ENCODE results near the gene SUPT5H. TPM values are rescaled to one million over a fixed set of nuclear protein-coding genes. Genes with fewer than 3 reads are reported as not detected.

Gene SUPT5H
- total RNA-seq (2022; extraction: Qiagen RNA extraction; ENCODE audit: low read depth): 163 to 198 TPM (median 184 TPM) in 5 replicates

DNA sequence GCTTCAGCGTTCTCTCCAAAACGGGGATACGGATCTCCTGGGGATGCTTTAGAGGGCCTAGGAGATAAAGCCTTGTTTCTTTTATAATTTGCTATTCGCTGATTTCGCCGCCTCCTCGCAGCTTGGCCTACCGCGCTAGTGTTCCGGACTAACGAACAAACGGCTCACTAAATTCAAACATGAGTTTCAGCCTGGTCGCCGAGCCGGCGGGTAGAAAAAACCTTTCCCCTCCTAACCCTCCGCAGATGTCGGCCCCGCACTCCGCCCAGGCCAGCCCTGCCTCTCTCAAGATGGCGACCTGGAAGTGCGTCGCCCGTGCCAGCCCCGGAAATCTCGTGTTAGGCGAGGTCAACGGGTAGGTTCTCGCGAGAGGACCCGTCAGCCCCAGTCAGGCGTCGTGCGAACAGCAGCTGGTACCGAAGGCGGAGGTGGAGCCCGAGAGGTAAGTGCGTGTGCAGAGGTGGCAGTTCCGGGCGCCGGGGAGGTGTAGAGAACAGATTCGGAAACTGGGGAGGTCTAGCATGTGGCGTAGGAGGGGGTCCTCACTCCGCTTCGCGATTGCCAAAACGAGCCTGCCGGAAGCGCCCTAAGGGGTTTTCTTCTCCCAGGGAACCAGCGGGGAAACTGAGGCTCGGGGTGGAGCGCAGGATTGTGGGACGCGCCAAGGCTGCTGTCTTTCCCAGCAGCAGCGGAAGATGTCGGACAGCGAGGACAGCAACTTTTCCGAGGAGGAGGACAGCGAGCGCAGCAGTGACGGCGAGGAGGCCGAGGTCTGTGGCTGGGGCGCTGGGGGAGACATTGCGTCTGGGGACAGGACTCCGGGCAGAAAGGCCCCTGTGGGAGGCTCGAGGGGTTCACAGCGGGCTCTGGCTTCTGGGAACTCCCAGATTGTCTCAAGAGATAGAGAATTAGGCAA lies at the start of gene SUPT5H:
Gene SUPT5H, plus strand, starts transcription at position 387 of the 916 bp plus-strand sequence. Its CDS starts 309 bp downstream, at position 696.

DNA sequence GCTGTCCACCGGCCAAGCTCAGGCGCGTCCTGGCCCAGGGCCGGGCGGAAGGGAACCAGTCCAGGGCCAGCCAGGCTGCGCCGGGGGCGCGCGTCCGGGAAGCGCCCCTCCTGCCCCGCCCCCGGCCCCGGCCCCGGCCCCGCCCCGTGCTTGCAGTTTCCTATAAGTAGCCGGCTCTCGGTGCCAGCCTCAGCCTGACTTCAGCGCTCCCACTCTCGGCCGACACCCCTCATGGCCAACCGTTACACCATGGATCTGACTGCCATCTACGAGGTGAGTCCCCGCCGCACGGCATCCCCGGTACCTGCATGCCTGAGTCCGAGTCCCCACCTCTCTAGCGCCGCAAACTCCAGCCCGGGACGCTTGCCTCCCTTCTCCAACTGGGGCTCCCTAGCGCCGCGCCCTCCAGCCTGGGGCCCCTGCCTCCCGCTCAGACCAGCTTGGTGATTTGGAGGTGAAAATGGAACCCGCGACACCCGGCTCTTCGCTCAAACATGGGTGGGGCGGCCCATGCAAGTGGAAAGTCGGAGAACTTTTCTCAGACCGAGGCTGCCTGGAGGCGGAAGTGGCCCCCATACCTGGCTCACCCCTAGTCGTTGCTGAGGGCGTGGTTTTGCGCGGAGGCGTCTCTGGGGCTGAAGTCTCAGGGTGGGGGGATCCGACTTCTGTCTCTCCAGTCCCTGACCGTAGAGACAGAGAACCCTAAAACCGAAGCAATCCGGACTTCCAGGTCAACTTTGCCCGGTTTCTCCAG lies 38.5 kb upstream of the SUPT5H start, which contains the start of gene ZFP36:
Gene ZFP36, plus strand, starts transcription at position 192 of the 754 bp plus-strand sequence. Its CDS starts 58 bp downstream, at position 250.

DNA sequence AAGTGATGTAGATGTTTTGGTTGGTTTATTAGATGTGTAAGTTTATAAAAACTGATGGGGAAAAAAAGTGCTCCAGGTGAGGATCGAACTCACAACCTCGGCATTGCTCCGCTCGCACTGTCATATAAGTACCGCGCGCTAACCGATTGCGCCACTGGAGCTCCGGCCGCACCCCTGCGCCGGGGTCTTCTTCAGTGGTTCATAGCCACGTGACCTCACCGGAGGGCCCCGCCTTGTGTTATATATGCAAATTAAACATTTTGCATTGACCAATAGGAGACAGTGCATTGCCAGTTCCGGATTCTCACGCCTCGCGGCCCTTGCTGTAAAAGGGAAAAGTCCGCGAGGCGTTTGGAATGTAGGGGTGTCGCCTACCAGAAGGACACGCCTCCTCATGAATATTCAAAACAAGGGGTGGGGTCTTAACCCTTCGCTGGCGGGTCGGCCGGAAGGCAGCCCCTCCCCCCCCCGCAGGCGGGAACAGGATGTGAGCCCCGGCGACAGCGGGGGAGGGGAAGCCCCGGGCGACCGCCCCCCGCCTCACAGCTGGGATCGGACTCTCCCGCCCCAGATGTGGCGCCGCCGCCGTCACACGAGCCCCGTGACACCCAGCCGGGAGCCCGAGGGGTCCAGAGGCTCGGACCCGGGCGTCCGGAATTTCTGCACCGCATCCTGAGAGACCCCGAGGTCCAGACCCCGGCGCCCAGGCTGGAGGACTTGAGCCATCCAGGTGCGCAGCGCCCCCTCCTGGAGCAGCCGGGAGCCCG lies 33.1 kb upstream of the SUPT5H start, which contains the start of gene PLEKHG2:
Gene PLEKHG2, plus strand, starts transcription at position 570 of the 767 bp plus-strand sequence. CDS start 1,418 bp downstream, outside the sequence.

DNA sequence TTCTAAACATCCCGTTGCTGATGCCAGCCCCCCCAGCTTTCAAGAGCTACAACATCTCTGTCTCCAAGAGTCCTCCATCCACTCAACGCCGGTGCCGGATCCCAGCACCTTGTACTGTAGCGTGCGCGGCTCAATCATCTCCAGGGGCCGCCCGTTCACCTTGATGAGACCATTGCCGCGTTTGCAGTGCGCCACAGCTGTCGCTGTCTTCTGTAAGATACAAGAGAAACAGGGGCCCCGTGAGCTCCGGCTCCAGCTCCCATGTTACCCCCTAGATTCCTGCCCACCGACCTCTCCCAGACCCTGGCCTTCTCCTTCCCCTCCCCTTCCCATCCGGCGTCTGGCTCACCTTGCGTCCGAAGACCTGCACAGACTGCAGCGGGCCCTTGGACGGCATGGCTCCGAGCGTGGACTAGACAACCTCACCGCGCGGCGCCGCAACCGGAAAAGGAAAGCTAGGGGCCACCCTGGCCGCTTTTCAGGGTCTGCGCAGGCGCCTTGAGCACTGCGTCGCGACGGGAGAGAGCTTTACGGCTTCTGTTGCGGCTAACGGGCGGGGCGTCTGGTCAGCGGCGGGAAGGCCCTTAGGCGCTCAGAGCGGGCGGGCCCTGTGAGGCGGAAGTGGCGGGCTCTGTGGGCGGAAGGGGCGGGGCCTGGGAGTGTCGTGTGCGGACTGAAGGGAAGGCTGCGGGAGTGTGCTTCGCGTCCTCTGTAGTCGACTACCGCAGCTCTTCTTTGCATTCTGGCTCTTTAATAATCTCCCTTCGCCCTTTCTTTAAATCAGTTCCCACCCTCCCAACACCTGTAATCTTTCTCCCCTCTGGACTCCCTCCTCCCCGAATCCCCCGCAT lies 9.7 kb upstream of the SUPT5H start, which contains the start of gene RPS16:
Gene RPS16, minus strand, starts transcription at position 451 of the 851 bp plus-strand sequence. Its CDS starts 54 bp downstream, at position 397.

DNA sequence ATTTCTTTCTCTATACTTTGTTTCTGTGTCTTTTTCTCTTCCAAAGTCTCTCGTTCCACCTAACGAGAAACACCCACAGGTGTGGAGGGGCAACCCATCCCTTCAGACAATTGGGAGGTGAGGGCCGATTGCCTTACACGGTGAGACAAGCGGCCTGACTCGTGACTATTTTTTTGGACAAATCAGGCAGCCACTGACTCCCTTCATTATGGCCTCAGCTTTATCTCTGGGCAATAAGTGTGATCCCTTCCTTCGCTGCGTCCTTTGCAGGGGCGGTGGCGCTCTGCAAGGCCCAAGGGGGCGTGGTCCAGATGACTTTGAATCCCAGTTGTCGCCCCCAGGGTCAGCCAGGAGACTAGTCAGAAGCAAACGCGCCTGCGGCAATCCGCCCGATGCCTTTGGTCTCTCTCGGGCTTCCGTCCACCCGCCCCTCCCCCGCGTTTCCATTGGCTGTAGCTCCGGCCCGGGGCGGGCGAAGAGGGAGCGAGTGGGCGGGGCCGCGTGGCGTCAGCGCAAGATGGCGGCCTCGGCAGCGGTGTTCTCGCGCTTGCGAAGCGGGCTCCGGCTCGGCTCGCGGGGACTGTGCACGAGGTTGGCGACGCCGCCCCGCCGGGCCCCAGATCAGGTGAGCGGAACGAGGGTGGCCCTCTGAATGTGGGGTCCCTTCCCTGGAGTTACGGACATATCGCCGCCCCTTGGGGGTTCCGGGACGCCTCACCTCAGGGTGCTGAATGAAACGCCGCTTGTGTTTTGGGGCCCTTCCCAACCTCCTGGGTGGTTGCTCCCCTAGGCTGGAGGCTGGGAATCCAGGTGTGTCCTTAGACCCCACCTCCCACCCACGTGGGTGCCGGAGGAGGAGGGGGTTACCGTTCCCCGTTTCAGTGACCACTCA lies 35.2 kb downstream of the SUPT5H start, which contains the start of gene TIMM50:
Gene TIMM50, plus strand, starts transcription at position 502 of the 892 bp plus-strand sequence. Its CDS starts 16 bp downstream, at position 518.

DNA sequence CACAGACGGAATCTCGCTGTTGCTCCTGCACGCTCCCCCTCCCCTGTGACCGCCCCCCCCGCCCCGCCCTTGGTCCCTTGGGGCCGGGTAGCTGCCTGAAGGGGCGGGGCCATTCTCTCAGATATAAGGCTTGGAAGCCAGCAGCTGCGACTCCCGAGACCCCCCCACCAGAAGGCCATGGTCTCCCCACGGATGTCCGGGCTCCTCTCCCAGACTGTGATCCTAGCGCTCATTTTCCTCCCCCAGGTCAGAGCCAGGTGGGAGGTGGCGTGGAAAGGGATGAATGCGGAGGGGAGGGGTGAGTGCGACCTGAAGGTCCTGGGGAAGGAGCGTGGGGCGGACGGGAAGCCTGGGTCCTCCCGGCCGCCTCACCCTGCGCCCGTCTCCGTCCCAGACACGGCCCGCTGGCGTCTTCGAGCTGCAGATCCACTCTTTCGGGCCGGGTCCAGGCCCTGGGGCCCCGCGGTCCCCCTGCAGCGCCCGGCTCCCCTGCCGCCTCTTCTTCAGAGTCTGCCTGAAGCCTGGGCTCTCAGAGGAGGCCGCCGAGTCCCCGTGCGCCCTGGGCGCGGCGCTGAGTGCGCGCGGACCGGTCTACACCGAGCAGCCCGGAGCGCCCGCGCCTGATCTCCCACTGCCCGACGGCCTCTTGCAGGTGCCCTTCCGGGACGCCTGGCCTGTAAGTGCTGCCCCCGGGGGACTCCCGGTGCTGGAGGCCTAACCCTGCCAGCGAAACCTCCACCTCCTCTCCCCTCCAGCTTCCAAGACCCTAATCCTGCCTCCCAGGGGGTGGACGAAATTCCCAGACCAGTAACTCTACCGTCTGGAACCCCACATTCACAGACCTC lies 53.6 kb downstream of the SUPT5H start, which contains the start of gene DLL3:
Gene DLL3, plus strand, starts transcription at position 150 of the 845 bp plus-strand sequence. Its CDS starts 28 bp downstream, at position 178.

DNA sequence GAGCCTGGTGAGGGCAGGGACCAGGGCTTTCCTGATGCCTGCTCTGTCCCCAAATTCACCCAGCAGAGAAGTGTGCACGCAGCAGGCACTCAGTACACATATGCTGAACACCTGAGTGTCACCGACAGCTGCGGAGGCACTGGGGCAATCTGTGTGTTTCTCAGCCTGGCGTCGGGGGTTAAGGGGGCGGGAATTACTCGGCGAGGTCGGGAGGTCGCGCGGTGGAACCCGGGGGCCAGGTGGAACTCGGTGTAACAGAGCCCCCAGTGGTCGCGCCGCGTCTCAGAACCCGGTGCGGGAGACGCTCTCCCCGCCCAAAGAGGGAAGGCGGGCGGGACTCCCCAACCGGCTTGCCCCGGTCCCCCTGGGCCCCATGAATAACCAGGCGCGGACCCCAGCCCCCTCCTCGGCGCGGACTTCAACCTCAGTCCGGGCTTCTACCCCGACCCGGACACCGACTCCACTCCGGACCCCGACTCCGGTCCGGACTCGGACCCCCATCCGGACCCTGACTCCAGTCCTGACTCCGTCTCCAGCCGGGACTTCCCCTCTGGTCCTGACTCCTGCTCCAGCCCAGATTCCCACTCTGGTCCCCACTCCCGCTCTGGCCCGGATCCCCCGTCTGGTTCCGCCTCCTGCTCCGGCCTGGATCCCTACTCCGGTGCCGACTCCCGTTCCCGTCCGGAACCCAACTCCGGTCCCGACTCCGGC lies 69.6 kb downstream of the SUPT5H start, which contains the start of gene SELENOV:
Gene SELENOV, plus strand, starts transcription at position 300 of the 711 bp plus-strand sequence. Its CDS starts 74 bp downstream, at position 374.

Other genes with a start within 250 kb of the SUPT5H start
- gene NCCRP1, start 248.6 kb upstream of the SUPT5H start, total RNA-seq (2022; extraction: Qiagen RNA extraction; ENCODE audit: low read depth): 1.00 to 2.3 TPM (median 1.6 TPM) in 5 replicates
- gene SYCN, start 241.3 kb upstream of the SUPT5H start, total RNA-seq (2022; extraction: Qiagen RNA extraction; ENCODE audit: low read depth): not detected in 5 replicates
- not detected in 5 replicates for gene IFNL3, start 200.6 kb upstream of the SUPT5H start, total RNA-seq (2022; extraction: Qiagen RNA extraction; ENCODE audit: low read depth)
- not detected in 5 replicates for gene IFNL4, start 196.7 kb upstream of the SUPT5H start, total RNA-seq (2022; extraction: Qiagen RNA extraction; ENCODE audit: low read depth)
- gene IFNL2, start 177.2 kb upstream of the SUPT5H start, total RNA-seq (2022; extraction: Qiagen RNA extraction; ENCODE audit: low read depth): not detected in 5 replicates
- gene IFNL1, start 149.2 kb upstream of the SUPT5H start, total RNA-seq (2022; extraction: Qiagen RNA extraction; ENCODE audit: low read depth): 0.27 TPM in 1 of 5 replicates, not detected in the others
- gene LRFN1, start 124.7 kb upstream of the SUPT5H start, total RNA-seq (2022; extraction: Qiagen RNA extraction; ENCODE audit: low read depth): 8.1 to 10.8 TPM (median 10.2 TPM) in 5 replicates
- 0.35 to 1.1 TPM (median 0.66 TPM) in 5 replicates for gene GMFG, start 109.5 kb upstream of the SUPT5H start, total RNA-seq (2022; extraction: Qiagen RNA extraction; ENCODE audit: low read depth)
- gene SAMD4B, start 103.2 kb upstream of the SUPT5H start, total RNA-seq (2022; extraction: Qiagen RNA extraction; ENCODE audit: low read depth): 120 to 179 TPM (median 169 TPM) in 5 replicates
- gene PAF1, start 54.5 kb upstream of the SUPT5H start, total RNA-seq (2022; extraction: Qiagen RNA extraction; ENCODE audit: low read depth): 69.9 to 72.7 TPM (median 71.6 TPM) in 5 replicates
- gene MED29, start 54.2 kb upstream of the SUPT5H start, total RNA-seq (2022; extraction: Qiagen RNA extraction; ENCODE audit: low read depth): 72.5 to 75.5 TPM (median 74.8 TPM) in 5 replicates
- gene ZFP36, start 38.7 kb upstream of the SUPT5H start, total RNA-seq (2022; extraction: Qiagen RNA extraction; ENCODE audit: low read depth): 160 to 246 TPM (median 200 TPM) in 5 replicates
- 78.8 to 119 TPM (median 96.5 TPM) in 5 replicates for gene PLEKHG2, start 32.9 kb upstream of the SUPT5H start, total RNA-seq (2022; extraction: Qiagen RNA extraction; ENCODE audit: low read depth)
- gene RPS16, start 9.6 kb upstream of the SUPT5H start, total RNA-seq (2022; extraction: Qiagen RNA extraction; ENCODE audit: low read depth): 6,743 to 7,584 TPM (median 7,284 TPM) in 5 replicates
- gene TIMM50, start 35.3 kb downstream of the SUPT5H start, total RNA-seq (2022; extraction: Qiagen RNA extraction; ENCODE audit: low read depth): 173 to 225 TPM (median 219 TPM) in 5 replicates
- gene DLL3, start 53.4 kb downstream of the SUPT5H start, total RNA-seq (2022; extraction: Qiagen RNA extraction; ENCODE audit: low read depth): 8.3 to 11.1 TPM (median 10.1 TPM) in 5 replicates
- not detected in 5 replicates for gene SELENOV, start 69.6 kb downstream of the SUPT5H start, total RNA-seq (2022; extraction: Qiagen RNA extraction; ENCODE audit: low read depth)
- 7.9 to 9.5 TPM (median 8.3 TPM) in 5 replicates for gene EID2B, start 87.3 kb downstream of the SUPT5H start, total RNA-seq (2022; extraction: Qiagen RNA extraction; ENCODE audit: low read depth)
- gene EID2, start 94.6 kb downstream of the SUPT5H start, total RNA-seq (2022; extraction: Qiagen RNA extraction; ENCODE audit: low read depth): 35.5 to 48.6 TPM (median 43.8 TPM) in 5 replicates
- not detected in 5 replicates for gene LGALS13, start 156.9 kb downstream of the SUPT5H start, total RNA-seq (2022; extraction: Qiagen RNA extraction; ENCODE audit: low read depth)
- not detected in 5 replicates for gene LGALS16, start 210.3 kb downstream of the SUPT5H start, total RNA-seq (2022; extraction: Qiagen RNA extraction; ENCODE audit: low read depth)

All from A549 treated with GW870086 at 1 μM for 4 hours (cell line).